ENCODE measurements around the gene PHOSPHO2. TPM values are rescaled to one million over a fixed set of nuclear protein-coding genes. Genes with fewer than 3 reads are reported as not detected.

The PHOSPHO2 gene
- total and polyA plus RNA-seq, 10 of the 15 experiments (the other 5 are each of a cell fraction or from before 2014, with no cell fraction given): 2.7 to 7.6 (median 4.2) TPM

GRCh38 chr2:169734169-169734847 lies 40.0 kb downstream of the PHOSPHO2 start (continued):
- TF ChIP-seq RB1 (IDR thresholded peaks at IDR 0.05; ENCODE audit: borderline replicate concordance) (no peak), EGR1 (IDR thresholded peaks at IDR 0.05; ENCODE audit: borderline replicate concordance in 1 of 2, low read depth in 2 of 2, low read length in 2 of 2) (peak in 1 of 2 experiments; percentile 52; a peak in 1 of 3 replicates), MXI1 (IDR thresholded peaks at IDR 0.05; ENCODE audit: low read depth, low read length) (0 out of 2 replicates have a peak, but pooled peaks have one; percentile 7), NRF1 (conservative IDR thresholded peaks at IDR 0.05; ENCODE audit: low read depth, low read length) (no peak)

DNA sequence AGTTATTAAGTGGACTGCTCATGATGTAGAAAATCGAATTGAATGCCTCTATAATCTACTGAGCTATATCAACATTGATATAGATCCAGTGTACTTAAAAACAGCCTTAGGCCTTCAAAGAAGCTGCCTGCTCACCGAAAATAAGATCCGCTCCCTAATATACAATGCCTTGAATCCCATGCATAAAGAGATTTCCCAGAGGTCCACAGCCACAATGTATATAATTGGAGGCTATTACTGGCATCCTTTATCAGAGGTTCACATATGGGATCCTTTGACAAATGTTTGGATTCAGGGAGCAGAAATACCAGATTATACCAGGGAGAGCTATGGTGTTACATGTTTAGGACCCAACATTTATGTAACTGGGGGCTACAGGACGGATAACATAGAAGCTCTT lies 41.4 kb downstream of the PHOSPHO2 start:
- BruUV-seq (replicated peaks): TSS peak; percentile 73
- ChIA-PET SMC1A (ENCODE audit: uncharacterized antibody, unreplicated experiment) (interaction anchor here (0.8 to 4.1 kb wide), 9 partner anchors 9 to 208 kb away, joined by 3 to 19 read pairs (median 3); no protein-coding TSS in a partner anchor), POLR2A (interaction anchor here (0.9 to 1.3 kb wide), 2 partner anchors 12 to 162 kb away, joined by 3 read pairs; partner anchors contain the start of gene FASTKD1), RAD21 (ENCODE audit: unreplicated experiment) (interaction anchor here (1.3 kb wide), 1 partner anchor 41 kb away, joined by 3 read pairs; no protein-coding TSS in a partner anchor), CTCF (interaction anchor here (0.7 to 1.1 kb wide), 5 partner anchors 9 to 89 kb away, joined by 3 to 5 read pairs (median 3); no protein-coding TSS in a partner anchor)
- 96% methylated on average over 4 of the region's 4 CpGs for WGBS (ENCODE audit: insufficient coverage, insufficient replicate concordance, low lambda C conversion rate, missing lambda C conversion rate)
- no peaks in the 10 kb centered on the region for H4K20me1 ChIP-seq (ENCODE audit: control insufficient read depth, insufficient read depth)
- H3K4me3 ChIP-seq: no peak overlapping the region
- peaks cover 8% of the 10 kb centered on the region for H3K4me1 ChIP-seq (ENCODE audit: control insufficient read depth, insufficient read depth, low read length)
- in situ Hi-C loops (cut with MboI): no loop called here
- FAIRE-seq: no peak
- TF ChIP-seq KDM1A (IDR thresholded peaks at IDR 0.05; ENCODE audit: borderline replicate concordance) (no peak), MYC (IDR thresholded peaks at IDR 0.05; ENCODE audit: insufficient read depth, insufficient read length, insufficient replicate concordance, low read length, severe bottlenecking) (no peak)
- no peaks in the 10 kb centered on the region for H3K9me3 ChIP-seq (replicated peaks; ENCODE audit: control insufficient read depth, insufficient read depth, low read length)
- H3K27me3 ChIP-seq (replicated peaks in 1 of 2; ENCODE audit: control insufficient read depth in 2 of 2, insufficient read depth in 2 of 2, low read length in 1 of 2): no peaks in the 10 kb centered on the region
- no peaks in the 10 kb centered on the region; a peak in 1 of 4 replicates for H3K36me3 ChIP-seq (ENCODE audit: control insufficient read depth in 2 of 2, insufficient read depth in 2 of 2, low read length in 1 of 2)
- peaks cover 11% of the 10 kb centered on the region for H3K79me2 ChIP-seq (ENCODE audit: control insufficient read depth, insufficient read depth, low read length)
- H2AFZ ChIP-seq (ENCODE audit: control insufficient read depth, low read depth, low read length): no peak overlapping the region
- peak overlapping the region; percentile 10; the same call in 1 of the 2 replicates for H3K4me2 ChIP-seq (ENCODE audit: control insufficient read depth, insufficient read depth)
- no peak overlapping the region for H3K27ac ChIP-seq (ENCODE audit: control insufficient read depth, insufficient read depth)
- no peak overlapping the region for H3K9ac ChIP-seq (ENCODE audit: control insufficient read depth, insufficient read depth, low read length)
- ATAC-seq: no peak
- no peak for DNase-seq (ENCODE audit: low read depth, low spot score)
- intact Hi-C loops (cut with micrococcal nuclease; ENCODE audit: unreplicated experiment): no loop called here
